Ammon's horn (tissue), 1 donor: ENCODE data around the gene KCNQ1.
"Not testable (repeated sequence)": the region's sequence is repeated elsewhere in the genome, so short reads cannot be mapped to it uniquely, and the experiment has no call there.

Experiments
- DNase-seq: peaks from one replicate; pipeline ENCODE4 v3.0.0-alpha.2; 2016; ENCODE audit warnings: low spot score

KCNQ1 gene

DNA sequence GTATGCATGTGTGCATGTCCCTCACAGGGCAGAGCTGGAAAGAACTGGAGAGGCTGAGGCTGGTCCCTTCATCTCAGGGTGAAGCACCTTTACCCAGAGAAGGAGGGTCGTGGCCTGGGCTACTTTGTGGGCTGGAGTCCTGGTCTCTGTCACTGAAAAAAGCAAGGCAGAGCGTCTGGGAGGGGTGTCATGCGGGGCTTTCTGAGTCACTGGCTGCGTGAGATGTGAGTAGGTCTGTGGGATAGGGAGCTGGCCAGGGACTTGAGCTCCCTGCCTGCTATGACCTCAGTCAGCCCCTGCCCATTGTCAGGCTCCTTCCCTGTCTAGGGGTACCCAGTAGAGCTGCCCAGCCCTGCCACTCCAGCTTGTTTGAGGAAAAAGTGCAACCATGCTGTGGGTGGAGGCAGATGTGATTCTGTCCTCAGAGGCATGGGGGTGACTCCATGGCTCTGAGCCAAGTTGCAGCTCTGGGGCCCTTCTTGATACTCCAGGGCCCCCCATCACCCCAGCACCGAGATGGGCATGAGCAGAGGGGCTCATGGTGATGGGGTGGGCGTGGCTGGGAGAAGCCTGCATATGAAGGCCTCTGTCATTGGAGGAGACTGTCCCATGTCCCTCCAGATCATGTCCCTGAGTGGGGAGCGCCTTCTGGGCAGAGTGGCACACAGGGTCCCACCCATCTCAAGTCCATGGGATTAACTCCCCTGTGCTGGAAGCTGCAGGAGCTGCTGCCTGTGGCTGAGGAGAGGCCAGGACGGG is 27.8 kb downstream of the KCNQ1 start:
- no peak for DNase-seq

DNA sequence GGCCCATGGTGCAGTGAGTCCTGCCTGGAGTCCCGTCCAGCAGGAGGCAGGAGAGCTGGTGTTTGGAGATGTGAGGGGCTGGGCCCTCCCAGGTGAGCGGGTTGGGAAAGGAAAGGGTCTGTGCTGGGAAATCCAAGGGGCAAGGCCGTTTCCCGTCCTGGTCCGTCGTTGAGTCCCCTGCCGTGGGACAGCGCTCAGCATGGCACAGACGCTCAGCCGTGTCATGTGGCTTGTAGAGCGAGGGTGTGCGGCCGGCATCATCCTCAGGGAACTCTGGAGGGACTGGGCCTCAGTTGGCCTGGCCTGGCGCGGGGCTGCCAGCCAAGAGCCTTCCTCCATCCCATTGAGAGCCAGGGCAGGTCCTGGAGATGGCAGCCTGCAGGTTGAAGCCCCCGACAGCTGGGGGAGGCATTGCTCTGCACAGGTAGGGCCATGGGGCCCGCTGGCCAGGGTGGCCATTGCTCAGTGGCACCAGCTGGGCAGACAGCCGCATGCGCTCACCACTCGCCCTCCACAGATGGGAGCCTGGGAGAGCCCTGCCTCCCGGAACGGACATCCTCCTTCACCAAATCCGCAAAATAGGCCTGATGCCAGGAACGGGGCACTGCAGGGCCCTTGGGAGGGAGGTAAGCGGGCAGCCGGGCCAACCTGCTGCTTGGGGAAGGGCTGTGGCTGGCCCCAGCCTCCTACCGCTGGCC is 28.7 kb downstream of the KCNQ1 start:
- DNase-seq = no peak

DNA sequence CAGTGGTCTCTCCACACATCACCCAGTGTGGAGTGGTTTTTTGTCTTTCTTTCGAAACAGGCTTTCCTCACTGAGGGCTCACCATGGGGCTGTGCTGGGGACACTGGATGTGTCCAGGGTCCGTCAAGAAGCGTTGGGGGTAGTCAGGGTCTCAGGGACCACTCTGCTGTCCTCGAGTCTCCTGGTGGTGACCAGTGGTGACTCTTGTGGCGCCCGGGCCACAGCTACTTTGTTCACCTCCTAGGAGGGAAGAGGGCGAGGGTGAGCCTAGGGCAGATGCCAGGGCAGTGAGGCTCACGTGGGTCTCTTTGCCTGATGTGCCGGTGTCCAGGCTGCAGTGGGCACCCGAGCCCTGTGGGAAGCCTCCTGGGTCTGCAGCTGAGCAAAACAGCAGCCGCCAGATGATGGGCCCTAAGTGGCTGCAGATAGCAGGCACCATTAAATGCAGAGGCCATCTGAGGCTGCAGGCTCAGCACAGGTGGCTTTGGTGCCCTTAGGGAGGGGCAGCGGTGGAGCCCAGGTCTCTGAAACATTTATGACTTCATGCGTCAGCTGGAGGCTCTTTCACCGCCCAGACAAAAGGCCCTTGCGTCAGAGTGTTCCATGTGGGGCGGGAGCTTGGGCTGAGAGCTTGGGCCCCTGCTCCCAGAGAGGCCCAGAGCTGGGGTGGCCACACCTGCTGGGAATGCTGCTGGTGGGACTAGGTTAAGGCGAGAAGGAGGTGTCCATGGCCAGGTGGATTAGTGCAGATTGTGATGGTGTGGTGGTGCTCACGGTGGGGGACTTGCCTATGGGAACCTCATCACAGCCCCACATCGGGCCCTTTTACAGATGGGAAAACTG is 29.5 kb downstream of the KCNQ1 start:
- no peak for DNase-seq

- DNase-seq = no peak
These were observed 30.5 kb downstream of the KCNQ1 start for GRCh38 chr11:2475136-2475918.

- no peak for DNase-seq
These were observed 32.4 kb downstream of the KCNQ1 start for GRCh38 chr11:2477254-2477653.

DNA sequence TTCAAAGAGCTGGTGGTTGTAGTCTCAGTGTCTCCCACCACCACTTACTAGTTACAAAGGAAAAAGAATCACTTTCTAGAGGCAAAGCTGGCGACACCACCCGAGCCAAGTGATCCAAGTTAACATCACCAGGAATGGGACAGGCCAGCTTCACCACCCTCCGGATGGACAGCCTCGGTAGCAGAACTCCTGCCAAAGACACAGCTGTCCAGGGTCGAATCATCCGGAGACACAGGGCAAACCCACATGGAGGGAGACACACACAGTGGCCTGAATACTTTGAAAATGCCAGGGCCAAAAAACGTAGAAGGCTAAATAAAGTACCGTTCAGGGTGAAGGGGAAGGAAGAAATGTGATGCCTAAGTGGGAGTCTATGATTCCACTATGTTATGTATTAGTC is 33.1 kb downstream of the KCNQ1 start:
- no peak for DNase-seq

DNA sequence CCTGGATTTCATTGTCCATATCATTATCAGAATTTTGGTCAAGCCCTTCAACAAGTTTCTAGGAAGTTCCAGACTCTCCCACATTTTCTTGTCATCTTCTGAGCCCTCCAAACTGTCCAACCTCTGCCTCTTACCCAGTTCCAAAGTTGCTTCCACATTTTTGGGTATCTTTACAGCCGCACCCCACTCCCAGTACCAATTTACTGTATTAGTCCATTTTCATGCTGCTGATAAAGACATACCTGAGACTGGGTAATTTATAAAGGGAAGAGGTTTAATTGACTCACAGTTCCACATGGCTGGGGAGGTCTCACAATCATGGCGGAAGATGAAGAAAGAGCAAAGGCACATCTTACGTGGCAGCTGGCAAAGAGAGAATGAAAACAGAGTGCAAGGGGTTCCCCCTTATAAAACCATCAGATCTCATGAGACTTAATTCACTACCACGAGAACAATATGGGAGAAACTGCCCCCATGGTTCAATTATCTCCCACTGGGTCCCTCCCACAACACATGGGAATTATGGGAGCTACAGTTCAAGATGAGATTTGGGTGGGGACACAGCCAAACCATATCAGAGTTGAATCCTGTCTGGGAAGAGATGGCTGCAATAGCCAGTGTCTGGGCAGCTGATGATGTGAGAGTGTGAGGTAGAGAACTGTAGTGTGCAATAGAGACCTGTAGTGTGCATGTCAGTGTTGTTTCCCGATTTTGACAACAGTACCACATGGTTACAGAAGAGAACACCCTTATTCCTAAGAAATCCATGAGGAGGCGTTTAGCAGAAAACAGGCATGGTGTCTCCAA is 35.5 kb downstream of the KCNQ1 start:
- not testable (repeated sequence) for DNase-seq

GRCh38 chr11:2480874-2481220 is 36.0 kb downstream of the KCNQ1 start:
- peak; percentile 40 for DNase-seq

DNA sequence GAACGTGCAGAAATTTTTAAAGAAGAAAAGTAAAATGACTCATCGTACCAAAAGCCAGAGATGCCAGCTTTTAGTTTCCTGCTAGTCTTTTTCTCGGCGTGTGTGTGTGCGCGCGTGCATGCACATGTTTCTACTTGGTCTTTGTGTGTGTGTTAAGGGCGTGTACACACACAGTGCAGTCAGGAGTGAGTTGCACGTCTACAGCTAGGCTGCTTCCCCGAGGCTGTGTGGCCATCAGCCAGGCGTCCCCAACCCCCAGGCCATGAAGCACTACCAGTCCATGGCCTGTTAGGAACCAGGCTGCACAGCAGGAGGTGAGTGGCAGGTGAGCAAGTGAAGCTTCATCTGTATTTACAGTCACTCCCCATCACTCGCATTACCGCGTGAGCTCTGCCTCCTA is 36.4 kb downstream of the KCNQ1 start:
- no peak for DNase-seq

- no peak for DNase-seq
These were observed 37.4 kb downstream of the KCNQ1 start for GRCh38 chr11:2482204-2482603.

DNA sequence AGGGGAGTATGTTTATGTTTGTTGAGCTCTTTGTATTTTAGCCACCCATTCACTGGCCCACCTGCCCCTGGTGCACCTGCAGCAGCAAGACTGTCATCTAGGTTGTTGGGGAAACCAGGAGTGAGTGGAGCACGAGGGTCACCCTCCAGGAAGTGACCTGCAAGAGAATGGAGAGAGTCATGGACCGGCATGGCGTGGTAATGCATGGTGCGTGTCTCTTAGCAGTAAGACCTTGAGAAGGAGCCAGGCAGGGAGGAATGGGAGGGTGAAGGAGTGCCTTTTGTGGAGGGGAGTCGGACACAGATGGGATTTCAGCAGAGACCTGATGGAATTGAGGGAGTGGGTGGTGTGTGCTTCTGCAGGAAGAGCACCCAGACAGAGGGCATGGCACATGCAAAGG is 37.9 kb downstream of the KCNQ1 start:
- DNase-seq = no peak

DNA sequence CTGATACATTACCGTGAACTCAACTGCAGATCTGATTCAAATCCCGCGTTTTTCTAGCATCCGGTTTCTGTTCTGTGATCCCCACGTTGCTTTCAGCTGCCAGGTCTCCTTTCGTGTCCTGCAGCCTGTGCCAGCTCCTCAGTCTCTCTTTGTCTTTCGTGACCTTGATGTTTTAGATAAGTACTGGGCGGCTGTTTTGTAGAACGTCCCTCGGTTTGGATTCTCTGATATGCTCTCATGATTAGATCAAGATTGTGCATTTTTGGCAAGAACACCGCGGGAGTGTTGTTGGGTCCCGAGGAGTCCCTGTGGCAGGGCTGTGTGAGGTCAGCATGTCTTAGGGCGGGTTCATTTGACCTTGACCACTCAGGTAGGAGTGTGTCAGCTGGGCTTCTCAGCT is 38.6 kb downstream of the KCNQ1 start:
- DNase-seq = no peak

DNA sequence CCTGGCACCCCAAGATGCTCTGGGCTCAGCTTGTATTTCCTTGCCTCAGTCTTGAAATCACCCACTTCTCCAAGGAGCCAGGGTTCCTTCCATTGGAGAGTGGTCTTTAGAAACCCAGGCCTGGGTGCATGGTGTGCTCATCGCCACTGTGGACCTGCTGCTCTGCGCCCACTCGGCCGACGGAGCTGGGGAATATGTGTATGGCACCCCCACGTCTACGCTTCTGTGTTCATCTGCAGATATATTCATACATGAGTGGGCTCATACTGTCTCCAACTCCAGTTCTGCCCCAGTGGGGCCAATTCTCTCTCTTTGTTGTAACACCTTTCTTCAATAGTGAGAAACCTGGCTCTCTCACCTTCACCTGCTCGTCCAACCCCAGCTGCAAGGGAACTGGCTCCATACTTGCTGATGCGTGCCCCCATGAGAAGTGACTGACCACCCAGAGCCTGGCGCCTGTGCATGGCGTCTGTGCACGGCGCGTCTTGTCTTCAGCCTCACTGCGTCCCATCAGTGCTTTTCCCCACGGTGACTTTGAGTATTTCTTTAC is 39.8 kb downstream of the KCNQ1 start:
- no peak for DNase-seq

DNA sequence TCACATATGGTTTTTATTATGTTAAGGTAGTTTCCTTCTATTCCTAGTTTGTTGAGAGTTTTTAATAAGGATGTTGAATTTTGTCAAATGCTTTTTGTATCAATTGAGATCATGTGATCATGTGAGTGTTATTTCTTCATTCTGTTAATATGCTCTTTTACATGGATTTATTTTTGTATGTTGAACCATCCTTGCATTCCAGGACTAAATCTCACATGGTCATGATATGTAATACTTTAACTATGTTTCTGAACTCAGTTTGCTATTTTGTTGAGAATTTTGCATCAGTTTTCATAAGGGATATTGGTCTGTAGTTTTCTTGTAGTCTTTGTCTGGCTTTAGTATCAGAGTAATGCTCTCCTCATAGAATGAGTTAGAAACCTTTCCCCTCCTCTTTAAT is 43.2 kb downstream of the KCNQ1 start:
- DNase-seq = no peak

DNA sequence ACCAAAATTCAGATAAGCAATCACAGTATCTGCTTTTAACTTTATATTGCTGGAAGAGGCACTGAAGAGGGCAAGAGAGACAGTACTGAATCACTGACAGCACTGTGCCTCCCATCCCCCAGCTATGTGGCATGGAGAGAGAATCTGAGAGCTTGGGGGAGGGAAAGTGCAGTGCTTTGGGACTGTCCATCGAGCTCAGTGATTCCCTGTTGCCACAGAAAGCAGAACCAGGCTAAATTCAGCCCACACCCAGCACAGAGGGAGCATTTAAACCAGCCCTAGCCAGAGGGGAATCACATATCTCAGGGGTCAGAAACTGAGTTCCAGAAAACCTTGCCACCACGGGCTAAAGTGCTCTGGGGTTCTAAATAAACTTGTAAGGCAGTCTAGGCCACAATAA is 44.3 kb downstream of the KCNQ1 start:
- DNase-seq = no peak

DNA sequence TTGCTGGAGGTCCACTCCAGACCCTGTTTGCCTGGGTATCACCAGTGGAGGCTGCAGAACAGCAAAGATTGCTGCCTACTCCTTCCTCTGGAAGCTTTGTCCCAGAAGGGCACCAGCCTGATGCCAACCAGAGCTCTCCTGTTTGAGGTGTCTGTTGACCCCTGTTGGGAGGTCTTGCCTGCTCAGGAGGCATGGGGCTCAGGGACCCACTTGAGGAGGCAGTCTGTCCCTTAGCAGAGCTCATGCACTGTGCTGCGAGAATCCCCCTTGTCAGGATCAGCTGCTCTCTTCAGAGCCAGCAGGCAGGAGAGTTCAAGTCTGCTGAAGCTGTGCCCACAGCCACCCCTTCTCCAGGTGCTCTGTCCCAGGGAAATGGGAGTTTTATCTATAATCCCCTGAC is 53.1 kb downstream of the KCNQ1 start:
- DNase-seq = not testable (repeated sequence)

- no peak for DNase-seq
These were observed 53.9 kb downstream of the KCNQ1 start for GRCh38 chr11:2498750-2499149.

- no peak for DNase-seq
These were observed 62.5 kb downstream of the KCNQ1 start for GRCh38 chr11:2507212-2507901.

DNA sequence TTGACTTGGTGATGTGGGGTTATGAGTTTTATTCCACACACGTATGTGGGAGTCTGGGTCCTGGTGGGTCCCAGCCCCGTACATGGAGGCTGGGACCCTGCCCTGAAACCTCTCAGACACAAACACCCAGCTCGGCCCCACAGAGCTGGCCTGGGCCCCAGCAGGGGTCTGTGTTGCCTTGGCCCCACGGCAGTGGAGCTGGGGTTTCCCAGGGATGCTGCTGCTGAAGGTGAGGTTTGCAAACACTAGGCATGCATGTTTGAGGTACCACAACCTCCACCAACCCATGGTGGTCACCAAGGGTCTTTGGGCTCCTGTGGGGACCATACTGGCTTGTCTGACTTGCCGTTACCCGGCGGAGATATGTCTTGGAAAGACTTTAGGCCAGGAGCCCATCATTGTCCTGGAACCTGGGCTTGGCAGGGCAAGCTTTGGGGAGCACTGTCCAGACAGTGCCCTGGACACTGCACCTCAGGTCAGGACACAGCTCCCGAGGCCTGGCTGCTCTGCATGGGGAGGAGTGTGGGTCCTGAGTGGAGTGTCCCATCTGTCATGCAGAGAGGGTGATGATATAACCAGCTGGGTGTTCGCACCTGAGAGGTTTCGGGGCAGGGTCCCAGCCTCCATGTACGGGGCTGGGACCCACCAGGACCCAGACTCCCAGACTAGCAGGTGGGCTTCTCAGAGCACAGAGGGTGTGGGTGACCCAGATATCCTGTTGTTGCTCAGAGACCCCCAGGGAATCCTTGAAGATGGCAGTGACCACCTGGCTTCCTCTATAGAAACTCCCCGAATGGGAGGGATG is 63.3 kb downstream of the KCNQ1 start:
- DNase-seq = no peak

GRCh38 chr11:2508793-2509192 is 64.0 kb downstream of the KCNQ1 start:
- DNase-seq = peak; percentile 1
